RWPE2 (cell line): ENCODE measurements around the gene DEPDC4.

ENCODE experiments used
- ATAC-seq: fragments of 200-7000 bp; cut with Tn5 transposase; 3 replicates; pipeline ENCODE4 v1.9.1; 2021; ENCODE audit warnings: low read depth
- DNase-seq: peaks from one replicate; pipeline ENCODE4 v3.0.0-alpha.2; 2020; ENCODE audit warnings: low spot score
- H3K27ac ChIP-seq: fragments of 450-650 bp; 2 replicates; pipeline ENCODE4 v1.5.1; 2017; ENCODE audit warnings: mild to moderate bottlenecking; ENCODE audit not compliant: poor library complexity, severe bottlenecking
- H3K27me3 ChIP-seq: fragments of 250-450 bp; sonication (Bioruptor Pico); 2 replicates; pipeline ENCODE4 v1.5.1; 2021; ENCODE audit warnings: mild to moderate bottlenecking, moderate library complexity; ENCODE audit not compliant: insufficient read depth, poor library complexity, severe bottlenecking
- H3K36me3 ChIP-seq: fragments of 250-450 bp; sonication (Bioruptor Pico); 2 replicates; pipeline ENCODE4 v1.5.1; 2020; ENCODE audit warnings: low read depth, mild to moderate bottlenecking, moderate library complexity
- H3K4me1 ChIP-seq: fragments of 250-450 bp; sonication (Bioruptor Pico); 2 replicates; pipeline ENCODE4 v1.5.1; 2021; ENCODE audit warnings: mild to moderate bottlenecking, moderate library complexity; ENCODE audit not compliant: insufficient read depth, poor library complexity, severe bottlenecking
- H3K4me3 ChIP-seq: fragments of 250-450 bp; sonication (Bioruptor Pico); 2 replicates; pipeline ENCODE4 v1.5.1; 2021; ENCODE audit warnings: mild to moderate bottlenecking, moderate library complexity; ENCODE audit not compliant: severe bottlenecking
- H3K9me3 ChIP-seq: fragments of 250-450 bp; sonication (Bioruptor Pico); 2 replicates; pipeline ENCODE4 v1.5.1; 2021; ENCODE audit warnings: mild to moderate bottlenecking, moderate library complexity; ENCODE audit not compliant: severe bottlenecking
- CTCF ChIP-seq: fragments of 450-650 bp; IDR thresholded peaks from one replicate; pipeline ENCODE4 v1.5.1; 2017; ENCODE audit warnings: mild to moderate bottlenecking, moderate library complexity; ENCODE audit not compliant: poor library complexity, severe bottlenecking

Gene DEPDC4

GRCh38 chr12:100215209-100215608 lies 51.7 kb downstream of the DEPDC4 start:
- ATAC-seq (no peak), DNase-seq (no peak)
- Histone ChIP-seq H3K4me1 (no peaks in the 10 kb centered on the region), H3K4me3 (no peak overlapping the region), H3K27me3 (no peaks in the 10 kb centered on the region), H3K9me3 (no peaks in the 10 kb centered on the region), H3K27ac (no peak overlapping the region), H3K36me3 (peaks cover 91% of the 10 kb centered on the region)
- TF ChIP-seq CTCF = no peak

GRCh38 chr12:100214518-100214917 lies 52.4 kb downstream of the DEPDC4 start:
- no peak for TF ChIP-seq CTCF
- H3K27ac ChIP-seq = no peak overlapping the region
- peaks cover 91% of the 10 kb centered on the region for H3K36me3 ChIP-seq
- ATAC-seq (no peak), DNase-seq (no peak)
- H3K27me3 ChIP-seq = no peaks in the 10 kb centered on the region
- no peaks in the 10 kb centered on the region for H3K9me3 ChIP-seq
- no peak overlapping the region for H3K4me3 ChIP-seq
- no peaks in the 10 kb centered on the region for H3K4me1 ChIP-seq

GRCh38 chr12:100213016-100213891 lies 53.6 kb downstream of the DEPDC4 start:
- Histone ChIP-seq H3K4me3 (no peak overlapping the region), H3K27ac (no peak overlapping the region), H3K27me3 (no peaks in the 10 kb centered on the region), H3K4me1 (no peaks in the 10 kb centered on the region), H3K9me3 (no peaks in the 10 kb centered on the region), H3K36me3 (peaks cover 91% of the 10 kb centered on the region)
- ATAC-seq = no peak
- no peak for DNase-seq
- no peak for TF ChIP-seq CTCF

GRCh38 chr12:100211698-100212097 lies 55.2 kb downstream of the DEPDC4 start:
- H3K36me3 ChIP-seq = peaks cover 91% of the 10 kb centered on the region
- H3K4me1 ChIP-seq = no peaks in the 10 kb centered on the region
- no peaks in the 10 kb centered on the region for H3K27me3 ChIP-seq
- no peak overlapping the region for H3K27ac ChIP-seq
- DNase-seq (no peak), ATAC-seq (no peak)
- H3K4me3 ChIP-seq = no peak overlapping the region
- no peaks in the 10 kb centered on the region for H3K9me3 ChIP-seq
- no peak for TF ChIP-seq CTCF

GRCh38 chr12:100208834-100209233 lies 58.0 kb downstream of the DEPDC4 start:
- Histone ChIP-seq H3K4me1 (no peaks in the 10 kb centered on the region), H3K9me3 (no peaks in the 10 kb centered on the region), H3K27ac (no peak overlapping the region), H3K36me3 (peaks cover 89% of the 10 kb centered on the region), H3K27me3 (no peaks in the 10 kb centered on the region), H3K4me3 (no peak overlapping the region)
- DNase-seq = no peak
- no peak for ATAC-seq
- TF ChIP-seq CTCF = no peak
